A673 (cell line): Measurements from ENCODE around the gene FAM24B.

ENCODE experiments used
- CTCF ChIP-seq: fragments of 300-800, 200-600 bp; sonication (generic); conservative IDR thresholded peaks from 2 replicates; pipeline ENCODE4 v1.5.1; 2017; ENCODE audit warnings: low read depth, mild to moderate bottlenecking, antibody characterized with exemption, low read length, moderate library complexity, mixed read lengths
- EZH2 ChIP-seq: fragments of 200-600 bp; sonication (generic); IDR thresholded peaks from 2 replicates; pipeline ENCODE4 v1.6.1; 2017; ENCODE audit warnings: borderline replicate concordance, low read depth, mild to moderate bottlenecking, mixed read lengths, antibody characterized with exemption, low read length; ENCODE audit not compliant: poor library complexity, severe bottlenecking

- TF ChIP-seq CTCF, result no peak
- no peak for TF ChIP-seq EZH2
Observed at GRCh38 chr10:122829454-122829853, 49.9 kb downstream of the FAM24B start.
